D721Med (cell line): Measurements from ENCODE around the gene UBE2L3.

Source experiments
- DNase-seq: peaks from one replicate; pipeline ENCODE4 v3.0.0; 2011; ENCODE audit warnings: low spot score; ENCODE audit not compliant: insufficient read length
- FAIRE-seq: peaks from 2 replicates; lab custom pipeline; 2011; peaks lifted over from hg19 to GRCh38; lab: Jason Lieb, UNC
- TF ChIP-seq, protein P1 (sequence below): IDR thresholded peaks from 2 replicates; pipeline ENCODE4 v1.5.1; 2012; ENCODE audit warnings: mild to moderate bottlenecking, control low read depth; ENCODE audit not compliant: insufficient read depth; ENCODE audit errors: missing control alignments

The UBE2L3 gene

GRCh38 chr22:21622011-21622918 lies 54.8 kb downstream of the UBE2L3 start:
- TF ChIP-seq, protein P1, sequence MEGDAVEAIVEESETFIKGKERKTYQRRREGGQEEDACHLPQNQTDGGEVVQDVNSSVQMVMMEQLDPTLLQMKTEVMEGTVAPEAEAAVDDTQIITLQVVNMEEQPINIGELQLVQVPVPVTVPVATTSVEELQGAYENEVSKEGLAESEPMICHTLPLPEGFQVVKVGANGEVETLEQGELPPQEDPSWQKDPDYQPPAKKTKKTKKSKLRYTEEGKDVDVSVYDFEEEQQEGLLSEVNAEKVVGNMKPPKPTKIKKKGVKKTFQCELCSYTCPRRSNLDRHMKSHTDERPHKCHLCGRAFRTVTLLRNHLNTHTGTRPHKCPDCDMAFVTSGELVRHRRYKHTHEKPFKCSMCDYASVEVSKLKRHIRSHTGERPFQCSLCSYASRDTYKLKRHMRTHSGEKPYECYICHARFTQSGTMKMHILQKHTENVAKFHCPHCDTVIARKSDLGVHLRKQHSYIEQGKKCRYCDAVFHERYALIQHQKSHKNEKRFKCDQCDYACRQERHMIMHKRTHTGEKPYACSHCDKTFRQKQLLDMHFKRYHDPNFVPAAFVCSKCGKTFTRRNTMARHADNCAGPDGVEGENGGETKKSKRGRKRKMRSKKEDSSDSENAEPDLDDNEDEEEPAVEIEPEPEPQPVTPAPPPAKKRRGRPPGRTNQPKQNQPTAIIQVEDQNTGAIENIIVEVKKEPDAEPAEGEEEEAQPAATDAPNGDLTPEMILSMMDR = no peak
- FAIRE-seq = no peak
- DNase-seq = no peak

- TF ChIP-seq, protein P1 = no peak
- FAIRE-seq (no peak), DNase-seq (no peak)
These were observed 55.6 kb downstream of the UBE2L3 start for GRCh38 chr22:21622919-21623647.

- TF ChIP-seq, protein P1 = no peak
- no peak for FAIRE-seq
- no peak for DNase-seq
These were observed 56.1 kb downstream of the UBE2L3 start for GRCh38 chr22:21623648-21623970.

- no peak for FAIRE-seq
- TF ChIP-seq, protein P1 = peak; percentile 33
- no peak for DNase-seq
These were observed 56.8 kb downstream of the UBE2L3 start for GRCh38 chr22:21624120-21624879.

DNA sequence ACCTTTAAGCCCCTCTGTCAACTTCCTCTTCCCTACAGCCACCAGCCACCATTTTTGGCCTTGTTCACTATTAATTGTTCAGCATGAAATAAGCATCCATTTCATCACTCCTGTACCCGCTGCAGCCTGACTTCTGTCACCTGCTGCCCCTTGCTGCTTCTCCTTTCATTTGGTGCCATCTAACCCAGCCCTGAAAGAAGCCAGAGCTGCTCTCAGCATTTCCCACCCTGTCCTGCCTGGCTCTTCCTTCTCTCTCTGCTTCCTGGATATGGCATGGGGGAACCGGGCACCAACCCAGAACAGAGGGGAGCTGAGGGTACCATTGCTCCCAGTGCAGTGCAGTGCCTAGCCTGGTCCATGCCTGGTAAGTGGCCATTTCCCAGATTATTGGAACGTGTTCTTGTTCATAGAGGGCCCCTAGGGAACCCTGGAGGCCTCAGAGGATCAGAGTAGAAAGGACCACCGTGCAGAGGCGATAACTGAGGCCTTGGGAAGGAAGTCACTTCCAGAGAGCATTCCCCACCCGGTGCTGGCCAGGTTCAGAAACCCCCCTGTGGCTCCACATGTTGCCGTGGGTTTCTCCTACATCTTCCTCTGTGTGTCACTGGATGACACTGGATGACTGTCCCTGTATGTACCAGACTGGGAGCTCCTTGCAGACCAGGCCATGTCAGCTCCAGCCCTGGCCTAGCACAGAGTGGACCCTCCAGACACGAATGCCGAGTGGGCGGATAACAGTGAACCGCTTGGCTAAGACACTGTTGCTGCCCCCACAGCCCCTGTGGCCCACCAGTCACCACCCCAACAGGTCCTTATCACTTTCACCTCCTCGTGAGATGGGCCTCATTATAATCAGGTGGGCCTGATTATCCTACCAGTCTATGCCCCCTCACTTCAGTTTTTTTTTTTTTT lies 57.6 kb downstream of the UBE2L3 start:
- FAIRE-seq = no peak
- TF ChIP-seq, protein P1 = no peak
- no peak for DNase-seq

DNA sequence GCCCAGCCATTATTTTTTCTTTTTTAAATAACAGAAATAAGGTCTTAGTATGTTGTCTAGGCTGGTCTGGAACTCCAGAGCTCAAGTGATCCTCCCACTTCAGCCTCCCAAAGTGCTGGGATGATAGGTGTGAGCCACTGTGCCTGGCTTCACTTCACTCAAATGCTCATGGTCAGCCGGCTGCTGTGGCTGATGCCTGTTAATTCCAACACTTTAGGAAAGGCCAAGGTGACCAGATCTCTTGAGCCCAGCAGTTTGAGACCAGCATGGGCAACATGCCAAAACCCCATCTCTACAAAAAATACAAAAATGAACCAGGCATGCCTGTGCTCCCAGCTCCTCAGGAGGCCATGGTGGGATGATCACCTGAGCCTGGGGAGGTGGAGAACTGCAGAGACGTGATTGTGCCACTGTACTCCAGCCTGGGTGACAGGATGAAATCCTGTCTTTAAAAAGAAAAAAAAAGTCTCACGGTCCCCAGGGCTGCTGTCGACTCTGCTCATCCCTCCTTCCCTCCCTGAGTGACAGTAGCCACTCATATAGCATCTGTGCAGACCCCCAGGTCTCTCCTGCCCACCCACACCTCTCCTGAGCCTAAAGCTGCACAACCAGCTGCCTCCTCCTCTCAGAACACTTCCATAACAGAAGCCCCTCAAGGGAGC lies 58.7 kb downstream of the UBE2L3 start:
- FAIRE-seq (no peak), DNase-seq (no peak)
- TF ChIP-seq, protein P1 = no peak
